Hematopoietic multipotent progenitor cell treated with erythropoietin and hydrocortisone succinate and interleukin-3 and kit ligand, for 6 days (in vitro differentiated cells): ENCODE data around the gene SAP30L.

Experiments
- DNase-seq: peaks from one replicate; pipeline ENCODE4 v3.0.0-alpha.2; 2015

The SAP30L gene

DNA sequence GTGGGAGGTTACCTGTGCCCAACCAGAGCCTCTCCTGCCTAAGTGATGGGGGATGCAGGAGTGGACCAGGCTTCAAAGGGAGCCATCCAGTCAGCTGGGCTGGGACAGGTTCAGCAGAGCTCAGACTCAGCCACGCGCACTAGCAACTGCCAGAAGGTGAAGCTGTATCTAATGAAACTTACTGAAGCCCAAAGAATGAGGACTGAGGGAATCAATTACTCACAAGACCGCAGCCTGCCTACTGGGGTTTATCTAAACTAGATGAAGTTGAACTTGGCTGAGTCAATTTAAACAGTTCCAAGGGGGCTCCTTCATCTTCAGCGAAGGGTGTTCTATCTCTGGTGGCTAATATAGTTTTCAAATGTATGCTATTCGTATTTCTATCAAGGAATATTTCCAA lies 20.9 kb downstream of the SAP30L start:
- DNase-seq = no peak

DNA sequence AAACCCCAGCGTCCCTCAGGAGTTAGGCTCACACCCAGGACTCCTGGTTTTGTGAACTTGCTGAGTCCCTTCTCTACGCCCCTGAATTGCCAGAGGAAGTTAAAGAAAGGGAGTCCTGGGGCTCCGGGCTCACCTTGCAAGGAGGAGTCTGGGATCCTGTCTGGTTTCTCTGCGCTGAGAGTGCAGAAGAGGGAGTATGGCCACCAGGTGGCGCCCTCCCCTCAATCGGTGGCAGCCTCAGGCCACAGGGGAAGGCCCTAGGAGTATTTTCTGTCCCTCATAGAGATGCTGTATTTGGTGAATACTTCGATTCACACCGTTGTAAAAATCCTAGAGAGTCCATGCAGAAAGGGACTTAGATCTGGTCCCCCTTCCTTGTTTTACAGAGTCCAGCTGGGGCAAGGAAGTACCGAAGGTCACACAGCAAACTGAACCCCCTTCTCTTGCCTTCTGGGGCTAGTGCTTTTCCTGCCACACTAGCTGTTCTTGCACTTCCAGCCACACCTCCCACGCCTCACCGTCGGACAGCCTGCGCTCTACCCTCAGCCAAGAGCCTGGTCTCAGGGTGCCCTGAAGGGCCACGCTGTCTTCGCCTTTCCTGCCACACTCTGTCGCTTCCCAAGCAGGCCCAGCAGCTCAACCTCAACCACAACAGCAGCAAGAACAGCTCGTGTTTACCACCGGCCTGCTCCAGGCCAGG lies 22.0 kb downstream of the SAP30L start:
- peak; percentile 86 for DNase-seq

DNA sequence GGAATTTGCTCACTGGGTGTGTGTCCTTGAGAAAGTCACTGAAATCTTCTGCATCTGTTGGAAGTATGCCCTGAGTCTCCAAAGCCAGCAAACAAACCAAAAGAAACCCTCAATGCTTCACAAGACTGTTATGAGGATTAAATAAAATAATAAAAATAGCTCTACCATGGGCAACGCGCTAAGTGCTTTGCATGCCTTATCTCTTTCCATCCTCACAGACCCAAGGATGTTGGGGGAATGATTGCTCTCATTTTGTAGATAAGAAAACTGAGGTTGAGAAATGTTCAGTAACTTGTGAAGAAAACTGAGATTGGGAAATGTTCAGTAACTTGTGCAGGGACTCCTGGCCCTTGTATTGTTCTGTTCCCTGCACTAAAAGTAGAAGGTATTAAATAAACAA lies 24.3 kb downstream of the SAP30L start:
- DNase-seq = no peak

DNA sequence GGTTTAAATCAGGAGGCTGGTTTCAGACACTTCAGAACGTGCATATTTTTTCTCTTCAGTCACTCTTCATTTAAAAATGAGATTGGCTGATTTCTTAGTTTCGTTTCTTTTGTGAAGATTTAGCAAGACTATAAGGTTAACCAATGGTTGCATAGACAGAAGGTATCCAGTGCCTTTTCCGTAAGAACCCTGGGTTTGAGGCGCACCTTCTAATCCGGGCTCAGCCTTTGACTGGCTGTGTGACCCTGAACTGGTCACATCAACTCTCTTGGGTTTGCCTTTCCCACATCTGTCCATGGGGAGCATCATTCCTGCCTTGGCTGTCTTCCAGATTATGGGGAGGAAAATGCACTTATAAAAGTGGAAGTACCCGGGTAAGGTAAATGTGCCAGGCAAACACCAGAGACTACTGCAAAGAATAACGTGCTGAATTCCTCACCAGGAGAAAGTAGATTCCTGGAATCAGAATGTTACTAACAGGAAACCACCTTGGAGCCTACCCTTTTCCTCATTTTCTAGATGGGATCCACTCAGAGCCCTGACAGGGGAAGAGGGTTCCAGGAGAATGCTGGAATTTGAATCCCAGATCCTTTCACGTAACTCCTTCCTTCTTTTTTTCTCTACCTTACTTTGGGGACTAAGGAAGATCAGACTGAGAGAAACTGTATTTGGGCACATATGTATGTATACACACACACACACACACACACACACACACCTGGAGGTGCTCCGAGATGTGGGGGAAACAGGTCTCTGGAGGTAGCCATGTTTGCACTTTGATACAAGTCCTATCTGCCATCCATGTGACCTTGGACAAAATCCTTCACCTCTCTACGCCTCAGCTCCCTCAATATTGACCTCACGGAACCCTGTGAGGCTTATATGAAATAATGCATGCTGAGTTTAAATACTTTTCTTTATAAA lies 25.4 kb downstream of the SAP30L start:
- no peak for DNase-seq

DNA sequence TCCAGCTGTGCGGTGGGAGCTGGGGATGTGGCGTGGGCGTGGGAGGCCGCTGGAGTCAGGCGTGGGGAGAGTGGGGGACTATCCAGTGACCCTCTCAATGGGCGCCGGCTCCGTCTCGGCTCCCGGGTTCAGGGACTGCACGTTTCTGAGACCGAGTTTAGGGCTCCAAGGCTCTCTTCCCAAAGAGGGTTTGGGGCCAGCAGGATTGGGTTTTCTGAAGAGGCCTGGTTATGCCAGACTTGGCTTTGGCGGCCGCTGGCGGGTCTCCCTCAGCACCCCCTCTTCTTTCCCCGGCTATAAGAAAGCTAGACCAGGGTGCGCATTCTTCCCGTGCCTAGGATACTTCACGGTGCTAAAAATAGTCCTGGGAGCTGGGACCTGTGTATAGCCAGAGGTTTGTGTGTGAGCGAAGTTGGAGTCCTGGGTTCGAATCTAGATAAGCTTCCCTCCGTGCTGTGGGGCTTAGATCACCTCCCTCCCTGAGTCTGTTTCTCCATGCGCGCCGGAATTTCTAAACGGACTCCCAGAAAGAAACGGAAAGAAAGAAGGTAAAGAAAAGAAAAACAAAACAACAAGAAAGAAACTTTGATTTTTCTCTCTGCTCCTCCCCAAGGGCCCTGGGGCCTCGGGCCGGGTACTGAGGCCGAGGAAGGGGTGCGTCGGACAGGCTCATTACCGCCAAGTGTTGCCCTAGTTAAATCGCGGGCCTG lies 27.2 kb downstream of the SAP30L start:
- no peak for DNase-seq

DNA sequence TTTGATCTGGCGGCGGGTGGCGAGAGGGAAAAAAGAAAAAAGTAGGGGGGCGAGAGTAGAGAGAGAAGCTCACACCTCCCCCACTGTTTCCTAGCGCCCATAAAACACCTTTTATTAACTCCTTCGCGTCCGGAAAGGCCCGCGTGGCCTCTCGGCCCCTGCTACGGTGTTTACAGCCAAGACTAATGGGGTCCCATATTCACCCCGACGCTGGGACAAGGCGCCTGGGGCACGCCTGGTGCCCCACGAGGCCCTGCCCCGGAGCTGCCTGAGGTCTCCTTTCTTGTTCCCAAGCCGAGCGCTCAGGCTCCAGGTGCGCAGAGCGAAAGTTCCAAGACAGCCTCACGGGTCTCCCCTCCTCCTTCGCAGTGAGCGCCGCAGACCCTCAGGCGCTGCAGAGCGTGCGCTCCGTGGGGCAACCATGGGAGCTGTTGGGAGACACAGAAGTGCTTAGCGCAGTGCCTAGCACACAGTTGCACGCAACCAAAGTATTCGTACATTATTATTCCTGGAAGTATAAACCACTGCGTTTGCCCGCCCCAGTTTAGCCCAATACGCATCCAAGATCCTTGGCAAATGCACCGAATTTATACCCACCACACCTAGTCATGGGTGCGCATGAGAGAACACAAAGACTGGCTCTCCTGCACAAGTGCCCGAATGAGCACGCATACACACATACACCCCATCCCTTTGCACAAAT lies 27.9 kb downstream of the SAP30L start:
- no peak for DNase-seq

DNA sequence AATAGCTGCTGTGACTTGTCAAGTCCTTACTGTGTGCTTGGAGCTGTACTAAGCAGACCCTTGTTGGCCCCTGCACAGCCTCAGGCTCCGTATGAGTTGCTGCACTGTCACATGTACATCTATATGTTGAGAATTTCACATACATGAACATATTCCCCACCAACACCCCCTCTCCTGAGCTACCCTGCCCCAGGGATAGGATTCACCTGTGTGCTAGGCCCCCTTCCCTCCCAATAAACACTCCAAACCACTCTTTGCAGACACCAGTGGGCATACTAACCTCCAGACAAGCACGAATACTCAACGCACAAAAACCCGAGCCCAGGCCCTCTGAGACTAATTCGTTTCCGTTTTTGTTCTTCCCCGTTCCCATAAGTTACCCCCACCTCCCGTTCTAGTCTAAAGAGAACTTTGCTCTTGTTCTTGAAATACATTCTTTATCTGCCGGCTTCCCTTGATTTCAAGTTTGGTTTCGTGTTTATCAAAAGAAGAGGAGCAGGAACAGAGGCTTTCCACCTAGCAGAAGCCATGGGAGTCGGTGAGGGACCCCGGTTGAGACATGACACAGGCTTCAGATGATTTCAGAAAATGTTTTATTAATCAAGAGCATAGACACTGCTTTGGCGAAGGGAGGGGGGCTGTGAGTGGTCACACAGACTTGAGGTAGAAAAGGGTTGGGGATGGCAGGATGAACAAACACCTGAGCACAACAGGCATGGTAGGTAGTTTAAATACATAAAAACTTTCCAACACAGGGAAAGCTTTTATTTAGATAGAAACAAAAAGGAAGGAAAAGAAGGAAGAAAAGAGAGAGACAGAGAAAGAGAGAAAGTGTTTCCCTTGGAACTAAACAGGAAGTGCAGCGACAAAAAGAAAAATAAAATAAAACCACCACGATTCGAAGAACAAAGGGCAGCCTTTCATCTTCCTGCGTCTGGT lies 28.9 kb downstream of the SAP30L start:
- DNase-seq = no peak

DNA sequence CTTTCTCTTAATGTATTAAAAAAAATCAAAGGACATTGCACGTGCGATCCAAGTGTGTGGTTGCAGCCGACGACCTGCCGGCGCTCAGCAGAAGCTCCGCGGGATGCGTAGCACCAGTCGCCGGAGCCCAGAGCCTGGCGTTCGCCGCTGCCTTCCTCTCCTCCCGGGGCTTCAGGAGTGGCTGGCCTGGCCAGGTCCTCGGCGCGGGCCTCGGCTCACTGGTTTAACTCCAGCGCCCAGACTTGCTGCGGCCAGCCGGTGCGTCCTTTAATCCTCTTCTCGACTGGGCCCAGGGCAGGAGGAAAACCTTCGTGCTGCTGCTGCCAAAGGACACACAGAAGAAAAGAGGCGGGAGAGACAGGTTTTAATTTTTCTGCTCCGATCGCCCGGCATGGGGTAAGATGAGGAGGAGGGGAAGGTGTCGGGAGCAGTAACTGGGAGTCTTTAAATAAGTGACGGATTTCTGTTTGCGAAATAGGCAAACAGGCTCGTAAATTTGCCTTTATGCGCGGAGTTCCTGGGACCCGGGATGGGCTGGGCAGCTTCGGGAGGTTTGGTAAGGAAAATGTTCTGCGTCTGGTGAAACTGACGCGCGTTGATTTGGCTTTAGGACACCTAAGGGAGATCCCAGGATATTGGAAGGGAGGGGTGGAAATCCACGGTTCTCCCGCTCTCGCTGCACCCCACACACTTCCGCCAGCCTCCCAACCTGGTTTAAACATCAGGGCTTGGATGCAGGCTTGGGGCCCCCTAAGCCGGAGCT lies 30.0 kb downstream of the SAP30L start:
- no peak for DNase-seq

DNA sequence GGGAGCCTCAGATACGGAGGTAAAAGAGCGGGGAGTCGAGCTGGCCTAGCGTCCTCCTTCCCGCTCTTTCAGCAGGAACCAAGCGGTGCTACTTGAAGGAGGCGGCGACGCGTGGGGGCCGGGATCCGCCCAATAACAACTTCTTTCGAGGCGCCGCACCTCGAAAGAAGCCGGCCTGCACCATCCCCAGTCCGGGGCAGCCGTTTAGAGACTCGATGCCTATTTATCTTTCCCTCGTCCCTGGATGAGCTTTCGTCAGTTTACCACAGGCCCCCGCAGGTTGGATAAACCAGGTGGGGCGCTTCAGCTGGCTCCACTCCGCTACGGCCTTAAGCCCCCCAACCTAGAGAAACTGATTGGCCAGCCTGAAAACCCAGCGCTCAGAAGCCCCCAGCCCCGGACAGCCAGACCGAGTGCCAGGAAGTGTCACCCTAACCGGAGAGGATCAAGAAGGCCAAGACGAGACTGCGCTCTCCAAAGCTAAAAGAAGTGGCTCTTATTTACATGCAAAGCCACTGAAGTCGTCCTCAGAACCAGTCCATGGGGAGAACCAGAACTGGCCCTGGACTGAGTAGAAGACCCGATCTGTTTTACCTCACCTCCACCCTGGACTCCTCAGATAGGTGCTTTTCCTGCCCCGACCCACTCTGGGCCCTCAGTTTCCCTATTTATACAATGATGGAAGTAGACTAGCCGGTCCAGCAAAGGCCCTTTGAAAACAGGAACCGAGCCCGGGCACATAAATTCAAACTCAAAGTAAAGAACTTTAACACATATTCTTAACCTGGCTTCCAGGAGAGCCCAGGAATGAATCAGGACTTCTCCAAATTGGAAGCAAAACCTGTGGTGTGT lies 30.8 kb downstream of the SAP30L start:
- DNase-seq = no peak

DNA sequence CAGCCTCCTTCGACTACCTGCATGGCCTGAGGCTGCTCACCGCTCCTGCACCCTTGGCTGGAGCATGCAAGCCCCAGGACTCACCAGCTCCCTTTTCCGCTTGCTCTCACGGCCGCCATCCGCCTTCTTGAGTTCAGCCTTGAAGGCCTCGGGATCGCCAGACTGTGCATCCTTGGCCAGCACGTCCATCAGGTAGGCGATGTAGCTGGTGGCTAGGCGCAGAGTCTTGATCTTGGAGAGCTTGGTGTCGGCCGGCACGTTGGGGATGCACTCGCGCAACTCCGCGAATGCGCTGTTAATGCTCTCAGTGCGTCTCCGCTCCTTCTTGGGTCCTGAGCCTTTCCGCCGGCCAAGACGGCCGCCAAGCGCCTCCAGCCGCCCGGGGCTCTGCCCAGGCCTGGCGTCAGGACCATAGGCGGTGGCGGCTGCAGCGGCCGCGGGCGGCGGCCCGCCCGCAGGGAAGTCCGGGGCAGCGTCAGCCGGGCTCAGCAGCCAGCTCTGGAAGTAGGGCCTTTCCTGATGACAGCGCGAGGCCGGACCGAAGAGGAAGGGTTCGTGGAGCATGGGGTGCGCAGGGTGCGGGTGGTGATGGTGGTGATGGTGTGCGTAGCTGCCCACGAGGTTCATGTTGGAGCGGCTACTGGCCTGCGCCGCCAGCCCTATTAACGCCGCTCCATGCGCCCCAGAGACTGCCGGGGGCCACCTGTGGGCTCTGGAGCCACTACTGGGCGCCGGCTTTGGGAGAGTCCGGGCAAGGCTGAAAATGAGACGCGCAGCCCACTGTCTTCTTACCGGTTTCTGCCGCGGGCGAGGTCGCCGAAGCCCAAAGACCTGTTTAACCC lies 31.8 kb downstream of the SAP30L start:
- no peak for DNase-seq

DNA sequence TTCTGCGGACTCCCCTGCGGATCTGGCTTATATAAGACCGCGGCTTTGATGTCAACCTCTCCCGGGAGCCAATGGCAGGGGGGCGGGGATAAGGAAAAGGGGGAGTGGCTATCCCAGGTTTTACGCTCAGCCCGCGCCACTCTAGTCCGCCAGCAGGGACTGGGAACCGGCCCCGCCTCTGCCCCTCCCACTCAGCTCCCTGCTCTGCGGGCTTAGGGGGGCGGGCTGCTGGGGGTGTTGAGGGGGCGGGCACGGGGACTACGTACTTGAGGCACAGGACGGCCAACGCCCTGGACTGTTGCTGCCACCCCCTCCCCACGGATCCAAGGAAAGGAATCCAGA lies 32.4 kb downstream of the SAP30L start, which contains the start of gene HAND1:
TSS of gene HAND1 (minus strand) at position 4 of the 342 bp plus-strand sequence. CDS start 219 bp downstream, outside the sequence.
- DNase-seq = no peak

DNA sequence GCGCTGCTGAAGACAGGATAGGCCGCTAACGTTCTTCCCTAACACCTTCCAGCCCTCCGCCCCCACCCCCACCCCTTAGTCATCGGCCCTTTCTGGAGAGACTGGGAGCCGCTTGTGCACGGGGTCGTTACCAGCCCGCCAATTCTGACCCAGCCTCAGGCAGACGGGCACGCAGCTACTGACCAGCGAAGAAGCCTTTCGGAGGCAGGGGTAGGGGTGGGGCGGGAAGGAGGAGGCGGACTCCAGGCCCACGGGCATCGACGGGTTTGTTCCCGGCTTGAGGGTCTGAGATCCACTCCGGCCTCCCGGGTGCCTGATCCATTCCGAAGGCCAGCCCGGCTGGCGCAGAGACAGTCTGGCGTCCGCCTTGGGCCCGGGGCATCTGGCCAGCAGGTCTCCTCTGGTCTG lies 33.0 kb downstream of the SAP30L start:
- DNase-seq = no peak

DNA sequence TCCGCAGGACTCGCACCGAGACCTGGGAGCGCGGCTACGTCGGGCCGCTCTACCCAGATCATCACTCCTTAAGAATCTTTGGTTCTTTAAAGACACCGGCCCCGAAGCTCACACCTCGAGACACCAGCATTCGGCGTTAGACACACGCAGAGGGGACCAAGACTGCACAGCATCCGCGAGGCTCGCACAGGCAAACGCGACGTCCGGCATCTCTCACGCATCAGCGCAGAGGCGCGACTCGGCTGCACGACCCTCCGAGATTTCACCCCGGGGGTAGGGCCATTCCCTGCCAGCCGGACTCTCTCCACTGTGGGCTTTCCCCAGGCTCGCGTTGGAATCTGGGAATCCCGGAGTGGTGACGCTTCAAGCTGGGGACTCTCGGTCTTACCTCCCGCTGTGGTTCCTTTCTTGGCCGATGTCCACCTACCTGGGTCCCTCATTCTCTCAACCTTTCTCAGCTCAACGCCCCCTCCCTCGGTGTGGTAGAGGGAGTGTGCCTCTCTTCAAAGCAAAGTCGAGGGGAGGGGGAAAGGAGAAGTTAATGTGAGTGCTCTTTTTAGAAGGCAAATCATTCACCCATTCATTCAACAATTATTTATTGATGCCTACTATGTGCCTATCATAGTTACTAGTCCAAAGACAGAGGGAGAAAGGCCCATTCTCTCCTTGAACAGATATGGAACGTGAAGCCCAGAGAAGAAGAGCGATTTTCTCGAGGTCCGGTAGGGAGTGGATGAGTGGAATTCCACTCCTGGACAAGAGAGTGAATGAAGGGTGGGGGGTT lies 33.6 kb downstream of the SAP30L start:
- DNase-seq = no peak

DNA sequence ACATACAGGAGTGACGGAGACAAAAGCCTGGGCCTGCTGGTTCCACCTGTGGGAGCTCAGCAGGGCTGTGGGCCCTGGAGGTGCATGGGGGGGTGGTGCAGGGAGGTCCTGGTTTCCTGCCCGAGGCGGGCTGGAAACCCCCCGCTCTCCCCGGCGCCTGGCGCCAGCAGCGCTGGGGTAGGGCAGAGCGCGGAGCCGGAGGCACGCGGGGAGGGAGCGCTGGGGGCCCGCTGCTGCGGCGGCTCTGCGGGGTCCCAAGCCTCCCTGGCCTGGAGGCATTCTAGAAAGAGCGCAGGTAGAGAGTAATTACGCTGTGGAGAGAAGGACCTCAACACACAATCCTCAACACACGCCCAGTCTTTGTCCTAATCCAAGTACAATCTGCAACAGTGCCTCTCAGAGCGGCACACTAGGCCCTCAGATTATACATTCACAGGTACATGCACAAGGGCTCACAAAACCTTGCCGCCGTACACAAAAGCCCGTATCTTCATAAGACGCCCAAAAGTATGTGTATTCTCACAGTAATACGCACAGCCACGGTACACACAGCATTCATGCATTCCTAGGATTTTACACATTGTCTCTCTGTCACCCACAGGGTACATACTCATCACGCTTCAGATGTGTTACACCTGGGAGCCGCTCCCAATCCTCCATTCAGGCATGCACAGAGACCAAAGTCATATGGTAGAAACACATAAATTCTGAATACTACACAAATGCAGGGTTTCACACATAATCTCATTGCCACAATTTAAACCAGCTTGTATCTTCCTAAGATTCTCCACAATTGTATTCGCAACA lies 34.4 kb downstream of the SAP30L start:
- DNase-seq = no peak

DNA sequence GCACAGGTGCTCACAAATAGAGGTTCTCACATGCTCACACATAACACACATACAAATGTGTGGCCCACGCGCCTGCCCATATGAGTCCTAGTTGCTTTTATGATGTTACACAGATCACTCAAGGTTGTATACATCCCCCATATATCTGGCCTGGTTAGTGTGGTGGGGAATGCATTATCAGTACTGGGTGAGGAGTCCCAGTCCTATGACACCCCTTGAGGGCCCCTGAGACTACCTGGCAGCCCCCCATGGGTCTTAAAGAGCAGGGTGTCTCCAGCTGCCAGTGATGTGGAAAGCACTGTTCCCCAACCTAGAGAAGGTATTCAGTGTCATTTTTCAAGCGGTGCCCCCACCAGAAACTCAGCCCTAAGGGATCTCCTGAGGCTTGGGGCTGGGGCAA lies 35.0 kb downstream of the SAP30L start:
- no peak for DNase-seq

DNA sequence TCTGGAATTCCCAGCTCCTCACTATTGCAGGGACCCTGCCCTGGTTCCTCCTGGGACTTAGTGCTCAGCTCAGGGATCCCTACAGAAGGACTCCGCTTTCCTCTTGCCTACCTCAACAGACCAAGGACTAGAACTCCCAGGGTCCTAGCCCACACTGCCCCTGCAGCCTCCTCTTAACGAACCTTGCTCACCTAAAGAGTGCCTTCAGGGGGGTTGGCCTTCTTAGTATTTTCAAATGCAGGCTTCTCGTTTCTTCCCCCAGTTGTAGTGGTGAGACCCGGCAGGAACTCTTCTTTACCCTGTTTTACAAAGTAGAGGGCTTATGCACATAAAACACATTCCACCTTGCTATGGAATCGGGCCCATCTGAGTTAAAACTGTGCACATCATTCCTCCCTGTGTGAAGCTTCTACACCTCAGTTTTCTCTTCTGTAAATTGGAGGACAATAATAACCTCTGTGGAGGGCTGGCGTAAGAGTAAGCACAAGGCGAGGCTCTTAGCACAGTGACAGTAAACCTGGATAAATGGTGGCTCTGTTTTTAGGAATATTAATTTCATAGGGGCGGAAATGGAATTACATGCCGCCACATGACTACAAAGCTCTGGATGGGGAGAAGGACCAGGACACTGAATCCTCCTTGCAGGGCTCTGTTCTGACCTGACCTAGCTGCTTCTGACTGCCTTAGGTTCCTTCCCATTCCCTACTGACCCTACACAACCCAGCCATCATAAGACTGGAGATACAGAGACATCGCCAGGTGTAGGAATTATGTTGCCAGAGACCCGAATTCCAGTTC lies 36.0 kb downstream of the SAP30L start:
- DNase-seq = no peak
